K562 (cell line): ENCODE results near the gene TADA2A.
A peak's percentile ranks its signal among the peaks of the same experiment; 100 is the strongest.

Source experiments
- ADNP ChIP-seq: fragments of 200-800 bp; sonication (Bioruptor generic); IDR thresholded peaks from 2 replicates; pipeline ENCODE4 v1.6.1; 2016; ENCODE audit warnings: missing genetic modification characterization, missing compliant biosample characterization
- CEBPB ChIP-seq: fragments of 450-650 bp; IDR thresholded peaks from 2 replicates; pipeline ENCODE4 v1.6.1; 2016; ENCODE audit warnings: missing genetic modification characterization, missing compliant biosample characterization
- MED1 ChIP-seq: sonication (generic); formaldehyde crosslinking; IDR thresholded peaks from 2 replicates; pipeline ENCODE4 v1.8.1; 2023; ENCODE audit warnings: missing genetic modification reagents, borderline replicate concordance
- MXI1 ChIP-seq: IDR thresholded peaks from 2 replicates; pipeline ENCODE4 v1.6.1; 2011; ENCODE audit warnings: low read depth, mild to moderate bottlenecking, improper control_type of control experiment, low read length
- POLR2A ChIP-seq: fragments of 450-650 bp; conservative IDR thresholded peaks from 2 replicates; pipeline ENCODE4 v1.6.1; 2016
- SIN3A ChIP-seq, 2 experiments: fragments of 150-350 bp in 1 of 2; IDR thresholded peaks; 2 replicates each; pipeline ENCODE4 v1.6.1; 2011 to 2016; ENCODE audit warnings: borderline replicate concordance in 2 of 2, low read depth in 2 of 2, low read length in 2 of 2, mild to moderate bottlenecking in 2 of 2, moderate library complexity in 2 of 2; ENCODE audit not compliant: control insufficient read depth in 1 of 2
- ZNF146 ChIP-seq: IDR thresholded peaks from one replicate; pipeline ENCODE4 v1.6.1; 2018; ENCODE audit warnings: missing compliant biosample characterization; ENCODE audit not compliant: unreplicated experiment
- ZNF165 ChIP-seq: fragments of 250-450 bp; sonication (Bioruptor Pico); IDR thresholded peaks from 2 replicates; pipeline ENCODE4 v1.4.0; 2020; ENCODE audit warnings: borderline replicate concordance
- TF ChIP-seq, protein P1 (sequence below), 3 experiments: IDR thresholded peaks in 2 of 3; conservative IDR thresholded peaks in 1 of 3; 2 replicates each; pipeline ENCODE4 v1.5.1; 2011 to 2012; ENCODE audit warnings: low read length in 3 of 3, mild to moderate bottlenecking in 3 of 3, control low read depth in 2 of 3, improper control_type of control experiment in 1 of 3, inconsistent platforms in 1 of 3, low read depth in 1 of 3, mixed read lengths in 1 of 3, moderate library complexity in 1 of 3; ENCODE audit not compliant: insufficient read depth in 2 of 3
- TF ChIP-seq, protein P2 (sequence below), 2 experiments: fragments of 450-650 bp; formaldehyde crosslinking in 1 of 2; IDR thresholded peaks; 2 replicates each; pipeline versions ENCODE4 v1.4.0 to v1.6.1; 2014 to 2020; ENCODE audit warnings: mild to moderate bottlenecking in 2 of 2, borderline replicate concordance in 1 of 2, low read depth in 1 of 2
- TF ChIP-seq, protein P3 (sequence below): sonication (generic); formaldehyde crosslinking; IDR thresholded peaks from 2 replicates; pipeline ENCODE4 v1.5.0; 2020; ENCODE audit warnings: missing genetic modification reagents

DNA sequence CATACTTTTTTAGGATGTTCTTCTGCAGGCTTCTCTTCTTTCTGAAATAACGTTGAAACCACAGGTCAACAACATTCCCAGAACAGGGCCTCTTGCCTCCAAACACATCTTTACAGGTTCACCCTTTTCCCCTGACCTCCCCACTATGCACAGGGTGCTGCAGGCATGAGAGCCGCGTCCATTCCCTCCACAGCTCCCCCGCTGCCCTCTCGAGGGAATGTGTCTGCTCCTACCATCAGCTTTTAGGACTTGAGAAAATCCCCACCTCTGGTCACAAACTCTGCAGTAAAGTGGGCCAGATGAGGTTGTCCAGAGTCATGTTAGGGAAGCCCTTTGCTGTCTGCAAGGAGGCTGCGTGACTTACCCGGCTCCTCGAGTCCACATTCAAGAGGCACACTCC lies 113.5 kb downstream of the TADA2A start:
- no peak for TF ChIP-seq POLR2A
- no peak for TF ChIP-seq CEBPB (tag)
- TF ChIP-seq SIN3A (IDR thresholded peaks at IDR 0.05; ENCODE audit: borderline replicate concordance in 2 of 2, control insufficient read depth in 1 of 2, low read depth in 2 of 2, low read length in 2 of 2): no peak
- TF ChIP-seq, protein P1, sequence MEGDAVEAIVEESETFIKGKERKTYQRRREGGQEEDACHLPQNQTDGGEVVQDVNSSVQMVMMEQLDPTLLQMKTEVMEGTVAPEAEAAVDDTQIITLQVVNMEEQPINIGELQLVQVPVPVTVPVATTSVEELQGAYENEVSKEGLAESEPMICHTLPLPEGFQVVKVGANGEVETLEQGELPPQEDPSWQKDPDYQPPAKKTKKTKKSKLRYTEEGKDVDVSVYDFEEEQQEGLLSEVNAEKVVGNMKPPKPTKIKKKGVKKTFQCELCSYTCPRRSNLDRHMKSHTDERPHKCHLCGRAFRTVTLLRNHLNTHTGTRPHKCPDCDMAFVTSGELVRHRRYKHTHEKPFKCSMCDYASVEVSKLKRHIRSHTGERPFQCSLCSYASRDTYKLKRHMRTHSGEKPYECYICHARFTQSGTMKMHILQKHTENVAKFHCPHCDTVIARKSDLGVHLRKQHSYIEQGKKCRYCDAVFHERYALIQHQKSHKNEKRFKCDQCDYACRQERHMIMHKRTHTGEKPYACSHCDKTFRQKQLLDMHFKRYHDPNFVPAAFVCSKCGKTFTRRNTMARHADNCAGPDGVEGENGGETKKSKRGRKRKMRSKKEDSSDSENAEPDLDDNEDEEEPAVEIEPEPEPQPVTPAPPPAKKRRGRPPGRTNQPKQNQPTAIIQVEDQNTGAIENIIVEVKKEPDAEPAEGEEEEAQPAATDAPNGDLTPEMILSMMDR (IDR thresholded peaks at IDR 0.05 in 2 of 3, conservative IDR thresholded peaks at IDR 0.05 in 1 of 3; ENCODE audit: insufficient read depth in 2 of 3, low read depth in 1 of 3, low read length in 3 of 3): peak in 2 of 3 experiments; percentile 4 to 8; a peak in 1 of 6 replicates
- TF ChIP-seq, protein P2, sequence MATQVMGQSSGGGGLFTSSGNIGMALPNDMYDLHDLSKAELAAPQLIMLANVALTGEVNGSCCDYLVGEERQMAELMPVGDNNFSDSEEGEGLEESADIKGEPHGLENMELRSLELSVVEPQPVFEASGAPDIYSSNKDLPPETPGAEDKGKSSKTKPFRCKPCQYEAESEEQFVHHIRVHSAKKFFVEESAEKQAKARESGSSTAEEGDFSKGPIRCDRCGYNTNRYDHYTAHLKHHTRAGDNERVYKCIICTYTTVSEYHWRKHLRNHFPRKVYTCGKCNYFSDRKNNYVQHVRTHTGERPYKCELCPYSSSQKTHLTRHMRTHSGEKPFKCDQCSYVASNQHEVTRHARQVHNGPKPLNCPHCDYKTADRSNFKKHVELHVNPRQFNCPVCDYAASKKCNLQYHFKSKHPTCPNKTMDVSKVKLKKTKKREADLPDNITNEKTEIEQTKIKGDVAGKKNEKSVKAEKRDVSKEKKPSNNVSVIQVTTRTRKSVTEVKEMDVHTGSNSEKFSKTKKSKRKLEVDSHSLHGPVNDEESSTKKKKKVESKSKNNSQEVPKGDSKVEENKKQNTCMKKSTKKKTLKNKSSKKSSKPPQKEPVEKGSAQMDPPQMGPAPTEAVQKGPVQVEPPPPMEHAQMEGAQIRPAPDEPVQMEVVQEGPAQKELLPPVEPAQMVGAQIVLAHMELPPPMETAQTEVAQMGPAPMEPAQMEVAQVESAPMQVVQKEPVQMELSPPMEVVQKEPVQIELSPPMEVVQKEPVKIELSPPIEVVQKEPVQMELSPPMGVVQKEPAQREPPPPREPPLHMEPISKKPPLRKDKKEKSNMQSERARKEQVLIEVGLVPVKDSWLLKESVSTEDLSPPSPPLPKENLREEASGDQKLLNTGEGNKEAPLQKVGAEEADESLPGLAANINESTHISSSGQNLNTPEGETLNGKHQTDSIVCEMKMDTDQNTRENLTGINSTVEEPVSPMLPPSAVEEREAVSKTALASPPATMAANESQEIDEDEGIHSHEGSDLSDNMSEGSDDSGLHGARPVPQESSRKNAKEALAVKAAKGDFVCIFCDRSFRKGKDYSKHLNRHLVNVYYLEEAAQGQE (IDR thresholded peaks at IDR 0.05; ENCODE audit: borderline replicate concordance): no peak
- TF ChIP-seq, protein P2 (CRISPR knock-in tag; IDR thresholded peaks at IDR 0.05; ENCODE audit: low read depth): no peak
- TF ChIP-seq ZNF146: no peak
- no peak for TF ChIP-seq ADNP
- TF ChIP-seq ZNF165 (CRISPR knock-in tag): no peak
- TF ChIP-seq, protein P3, sequence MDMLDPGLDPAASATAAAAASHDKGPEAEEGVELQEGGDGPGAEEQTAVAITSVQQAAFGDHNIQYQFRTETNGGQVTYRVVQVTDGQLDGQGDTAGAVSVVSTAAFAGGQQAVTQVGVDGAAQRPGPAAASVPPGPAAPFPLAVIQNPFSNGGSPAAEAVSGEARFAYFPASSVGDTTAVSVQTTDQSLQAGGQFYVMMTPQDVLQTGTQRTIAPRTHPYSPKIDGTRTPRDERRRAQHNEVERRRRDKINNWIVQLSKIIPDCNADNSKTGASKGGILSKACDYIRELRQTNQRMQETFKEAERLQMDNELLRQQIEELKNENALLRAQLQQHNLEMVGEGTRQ (CRISPR knock-in tag): no peak
- TF ChIP-seq MED1: no peak
- no peak for TF ChIP-seq MXI1
